T-helper 2 cell treated with Interferon-gamma antibody and Interleukin-4, amounts not matched to agents 5 μg/mL and 100 μg/mL, for 36 hours (primary cell): Measurements from ENCODE around the gene TUBGCP3.

ENCODE experiments used
- DNase-seq: peaks from one replicate; pipeline ENCODE4 v3.0.0; 2021; ENCODE audit warnings: low spot score
- H3K27ac Mint-ChIP-seq: one replicate; pipeline ENCODE4 v1.8.0; 2021; ENCODE audit warnings: mild to moderate bottlenecking, mixed read lengths
- H3K27me3 Mint-ChIP-seq: one replicate; pipeline ENCODE4 v1.8.0; 2021; ENCODE audit warnings: low read depth, mixed read lengths
- H3K36me3 Mint-ChIP-seq: one replicate; pipeline ENCODE4 v1.8.0; 2021; ENCODE audit warnings: low read depth, mixed read lengths
- H3K4me1 Mint-ChIP-seq: one replicate; pipeline ENCODE4 v1.8.0; 2021; ENCODE audit warnings: low read depth, mixed read lengths
- H3K4me3 Mint-ChIP-seq: one replicate; pipeline ENCODE4 v1.8.0; 2022; ENCODE audit warnings: mild to moderate bottlenecking, moderate library complexity, mixed read lengths
- H3K9me3 Mint-ChIP-seq: one replicate; pipeline ENCODE4 v1.8.0; 2021; ENCODE audit warnings: mixed read lengths

TUBGCP3 gene

GRCh38 chr13:112438515-112438914 is 149.4 kb downstream of the TUBGCP3 start:
- H3K4me3 Mint-ChIP-seq = no peak overlapping the region
- H3K9me3 Mint-ChIP-seq = peaks cover 10% of the 10 kb centered on the region
- H3K36me3 Mint-ChIP-seq = no peaks in the 10 kb centered on the region
- H3K27ac Mint-ChIP-seq = no peak overlapping the region
- H3K4me1 Mint-ChIP-seq = no peaks in the 10 kb centered on the region
- no peak for DNase-seq
- peaks cover 5% of the 10 kb centered on the region for H3K27me3 Mint-ChIP-seq

- no peak overlapping the region for H3K4me3 Mint-ChIP-seq
- no peak overlapping the region for H3K27ac Mint-ChIP-seq
- no peaks in the 10 kb centered on the region for H3K36me3 Mint-ChIP-seq
- H3K4me1 Mint-ChIP-seq = no peaks in the 10 kb centered on the region
- DNase-seq = no peak
- peaks cover 10% of the 10 kb centered on the region for H3K9me3 Mint-ChIP-seq
- peaks cover under 1% of the 10 kb centered on the region for H3K27me3 Mint-ChIP-seq
Observed at GRCh38 chr13:112438094-112438493, 149.9 kb downstream of the TUBGCP3 start.

- H3K4me3 Mint-ChIP-seq = no peak overlapping the region
- peaks cover 10% of the 10 kb centered on the region for H3K9me3 Mint-ChIP-seq
- H3K27ac Mint-ChIP-seq = no peak overlapping the region
- no peaks in the 10 kb centered on the region for H3K36me3 Mint-ChIP-seq
- no peaks in the 10 kb centered on the region for H3K27me3 Mint-ChIP-seq
- DNase-seq = no peak
- no peaks in the 10 kb centered on the region for H3K4me1 Mint-ChIP-seq
Observed at GRCh38 chr13:112435973-112436372, 152.0 kb downstream of the TUBGCP3 start.
